GM18526 (cell line): ENCODE results near the gene ARHGAP15.

ENCODE experiments used
- POLR2A ChIP-seq: IDR thresholded peaks from 3 replicates; pipeline ENCODE4 v1.6.1; 2011; ENCODE audit not compliant: insufficient read length; ENCODE audit errors: extremely low read depth

ARHGAP15 gene

GRCh38 chr2:143734507-143734906 lies 605.3 kb downstream of the ARHGAP15 start:
- TF ChIP-seq POLR2A = no peak

- TF ChIP-seq POLR2A = no peak
Measured at GRCh38 chr2:143736904-143737303, 607.7 kb downstream of the ARHGAP15 start.

GRCh38 chr2:143740431-143740830 lies 611.2 kb downstream of the ARHGAP15 start:
- TF ChIP-seq POLR2A = no peak

GRCh38 chr2:143741205-143741604 lies 612.0 kb downstream of the ARHGAP15 start:
- no peak for TF ChIP-seq POLR2A

GRCh38 chr2:143742581-143742980 lies 613.4 kb downstream of the ARHGAP15 start:
- TF ChIP-seq POLR2A = no peak

- no peak for TF ChIP-seq POLR2A
Measured at GRCh38 chr2:143744114-143744513, 614.9 kb downstream of the ARHGAP15 start.

GRCh38 chr2:143745060-143745459 lies 615.8 kb downstream of the ARHGAP15 start:
- TF ChIP-seq POLR2A = no peak

GRCh38 chr2:143754742-143755141 lies 625.5 kb downstream of the ARHGAP15 start:
- TF ChIP-seq POLR2A = no peak

GRCh38 chr2:143758629-143759330 lies 629.6 kb downstream of the ARHGAP15 start:
- no peak for TF ChIP-seq POLR2A

GRCh38 chr2:143759455-143759854 lies 630.2 kb downstream of the ARHGAP15 start:
- no peak for TF ChIP-seq POLR2A

GRCh38 chr2:143762176-143762928 lies 633.1 kb downstream of the ARHGAP15 start:
- no peak for TF ChIP-seq POLR2A

GRCh38 chr2:143764261-143764660 lies 635.0 kb downstream of the ARHGAP15 start:
- TF ChIP-seq POLR2A = no peak

- TF ChIP-seq POLR2A = no peak
Measured at GRCh38 chr2:143764706-143765105, 635.5 kb downstream of the ARHGAP15 start.

GRCh38 chr2:143768991-143769390 lies 639.8 kb downstream of the ARHGAP15 start:
- TF ChIP-seq POLR2A = no peak

GRCh38 chr2:143771939-143772338 lies 642.7 kb downstream of the ARHGAP15 start:
- no peak for TF ChIP-seq POLR2A

- no peak for TF ChIP-seq POLR2A
Measured at GRCh38 chr2:143776526-143777297, 647.5 kb downstream of the ARHGAP15 start.
